Panc1 (cell line): ENCODE results near the gene GCSAM.

Experiments
- CTCF ChIP-seq: fragments of 450-650 bp; IDR thresholded peaks from 2 replicates; pipeline ENCODE4 v1.5.1; 2017; ENCODE audit warnings: mild to moderate bottlenecking
- POLR2AphosphoS5 ChIP-seq: IDR thresholded peaks from 2 replicates; pipeline ENCODE4 v1.6.1; 2012; ENCODE audit warnings: mild to moderate bottlenecking, low read depth, low read length, moderate library complexity
- REST ChIP-seq, 2 experiments: IDR thresholded peaks; 2 replicates each; pipeline ENCODE4 v1.6.1; 2011 to 2012; ENCODE audit warnings: low read depth in 2 of 2, control low read depth in 1 of 2, low read length in 1 of 2, mild to moderate bottlenecking in 1 of 2, moderate library complexity in 1 of 2; ENCODE audit not compliant: insufficient read depth in 1 of 2
- SIN3A ChIP-seq: IDR thresholded peaks from 2 replicates; pipeline ENCODE4 v1.6.1; 2012; ENCODE audit warnings: low read depth, mild to moderate bottlenecking, low read length, moderate library complexity, borderline replicate concordance; ENCODE audit not compliant: insufficient read depth
- TCF7L2 ChIP-seq: IDR thresholded peaks from 2 replicates; pipeline ENCODE4 v1.6.1; 2011; ENCODE audit warnings: mild to moderate bottlenecking, low read depth, low read length, inconsistent platforms

- TF ChIP-seq CTCF: no peak
- no peak for TF ChIP-seq POLR2AphosphoS5
- TF ChIP-seq SIN3A: no peak
- no peak for TF ChIP-seq REST (IDR thresholded peaks at IDR 0.05; ENCODE audit: insufficient read depth in 1 of 2, low read depth in 2 of 2, low read length in 1 of 2)
- TF ChIP-seq TCF7L2: no peak
These were observed 28.3 kb downstream of the GCSAM start for GRCh38 chr3:112104774-112105173.
